Ecto neural progenitor cell (in vitro differentiated cells): ENCODE results near the gene MRPL42.
"Not testable (repeated sequence)": the region's sequence is repeated elsewhere in the genome, so short reads cannot be mapped to it uniquely, and the experiment has no call there.

Experiments used
- DNase-seq: peaks from one replicate; pipeline ENCODE4 v3.0.0-alpha.2; 2018; ENCODE audit warnings: low spot score

Gene MRPL42

GRCh38 chr12:93447555-93448290 lies 19.6 kb upstream of the MRPL42 start:
- no peak for DNase-seq

- no peak for DNase-seq
Measured at GRCh38 chr12:93448796-93449195, 18.5 kb upstream of the MRPL42 start.

- no peak for DNase-seq
Measured at GRCh38 chr12:93449277-93449676, 18.0 kb upstream of the MRPL42 start.

- no peak for DNase-seq
Measured at GRCh38 chr12:93451423-93452158, 15.7 kb upstream of the MRPL42 start.

- DNase-seq: no peak
Measured at GRCh38 chr12:93453633-93454032, 13.7 kb upstream of the MRPL42 start.

GRCh38 chr12:93456077-93456476 lies 11.2 kb upstream of the MRPL42 start:
- no peak for DNase-seq

GRCh38 chr12:93459097-93459496 lies 8.2 kb upstream of the MRPL42 start:
- no peak for DNase-seq

- no peak for DNase-seq
Measured at GRCh38 chr12:93460003-93460402, 7.3 kb upstream of the MRPL42 start.

- no peak for DNase-seq
Measured at GRCh38 chr12:93460902-93461301, 6.4 kb upstream of the MRPL42 start.

GRCh38 chr12:93461503-93461902 lies 5.8 kb upstream of the MRPL42 start:
- DNase-seq: no peak

GRCh38 chr12:93465841-93466240 lies 1.5 kb upstream of the MRPL42 start:
- DNase-seq: no peak

GRCh38 chr12:93466625-93467350 lies 526 bp upstream of the MRPL42 start:
- DNase-seq: no peak

GRCh38 chr12:93468008-93468371 lies 676 bp downstream of the MRPL42 start:
- DNase-seq: no peak

- DNase-seq: no peak
Measured at GRCh38 chr12:93469386-93469785, 2.1 kb downstream of the MRPL42 start.

- DNase-seq: no peak
Measured at GRCh38 chr12:93476555-93476954, 9.2 kb downstream of the MRPL42 start.

GRCh38 chr12:93482721-93483120 lies 15.4 kb downstream of the MRPL42 start:
- DNase-seq: no peak

GRCh38 chr12:93483151-93483807 lies 16.0 kb downstream of the MRPL42 start:
- DNase-seq: no peak

- no peak for DNase-seq
Measured at GRCh38 chr12:93484315-93484981, 17.1 kb downstream of the MRPL42 start.

GRCh38 chr12:93492808-93493207 lies 25.5 kb downstream of the MRPL42 start:
- DNase-seq: not testable (repeated sequence)

- no peak for DNase-seq
Measured at GRCh38 chr12:93494096-93494495, 26.8 kb downstream of the MRPL42 start.

GRCh38 chr12:93497456-93497855 lies 30.1 kb downstream of the MRPL42 start:
- DNase-seq: no peak

- DNase-seq: not testable (repeated sequence)
Measured at GRCh38 chr12:93498813-93499212, 31.5 kb downstream of the MRPL42 start.
